Measurements from ENCODE around the gene DMRTA2.

The DMRTA2 gene

DNA sequence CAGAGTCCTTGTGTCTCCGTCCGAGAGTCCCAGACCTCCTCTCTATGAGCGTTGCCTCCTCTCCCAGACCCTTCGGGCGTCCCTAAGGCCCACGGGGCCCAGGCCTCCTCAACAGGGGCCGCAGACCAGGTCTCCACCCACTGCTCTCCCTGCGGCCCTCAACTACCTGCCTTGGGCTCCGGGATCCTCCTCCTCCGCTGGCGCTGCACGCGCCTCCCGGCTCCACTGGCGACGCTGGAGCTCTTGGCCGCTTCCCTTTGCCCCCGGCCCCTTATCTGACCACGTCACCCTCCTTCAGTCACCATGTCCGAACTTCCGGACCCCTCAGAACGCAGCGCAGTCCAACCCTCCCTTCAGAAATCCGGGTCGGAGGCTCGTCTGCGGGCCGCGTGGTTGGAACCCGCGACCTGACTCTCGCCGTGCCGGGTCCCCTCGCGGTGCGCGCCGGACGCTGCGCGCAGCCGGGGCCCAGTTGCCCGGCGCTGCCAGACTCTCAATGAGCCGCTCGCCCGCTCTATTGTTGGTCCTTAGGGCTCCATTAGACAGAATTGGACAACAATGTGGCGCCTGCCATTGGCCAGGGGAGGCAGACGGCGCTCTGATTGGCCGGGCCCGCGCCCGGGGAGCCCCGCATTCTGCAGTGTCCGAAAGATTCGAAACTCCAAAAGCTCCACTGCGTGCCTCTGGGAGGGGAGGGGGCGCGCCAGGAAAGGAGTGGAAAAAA is at the start of gene DMRTA2:
Gene DMRTA2 (minus strand): TSS at position 498 of the 724 bp plus-strand sequence. CDS start 1,907 bp downstream, outside the sequence.
- DNase-seq (ENCODE audit: low spot score) = no peak

DNA sequence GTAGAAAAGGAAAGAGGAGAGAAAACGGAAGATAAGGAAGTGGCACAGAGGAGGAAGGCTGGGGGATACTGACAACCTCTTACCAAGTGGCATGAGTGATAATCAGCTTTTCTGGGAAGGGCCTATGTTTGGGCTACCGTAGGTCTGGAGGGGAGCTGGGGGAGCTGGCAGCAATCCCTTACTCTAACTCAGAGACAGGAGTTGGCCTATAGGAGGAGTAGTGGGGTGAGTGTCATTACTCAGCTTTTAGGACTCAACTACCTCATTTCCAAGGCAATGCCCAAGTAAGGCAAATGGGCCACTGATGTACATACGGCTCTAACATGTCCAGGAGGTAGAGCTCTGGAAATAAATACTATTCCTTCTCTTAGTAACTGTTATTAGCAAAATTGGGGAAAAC is 48.7 kb upstream of the DMRTA2 start:
- no peak for DNase-seq (ENCODE audit: low spot score)

DNA sequence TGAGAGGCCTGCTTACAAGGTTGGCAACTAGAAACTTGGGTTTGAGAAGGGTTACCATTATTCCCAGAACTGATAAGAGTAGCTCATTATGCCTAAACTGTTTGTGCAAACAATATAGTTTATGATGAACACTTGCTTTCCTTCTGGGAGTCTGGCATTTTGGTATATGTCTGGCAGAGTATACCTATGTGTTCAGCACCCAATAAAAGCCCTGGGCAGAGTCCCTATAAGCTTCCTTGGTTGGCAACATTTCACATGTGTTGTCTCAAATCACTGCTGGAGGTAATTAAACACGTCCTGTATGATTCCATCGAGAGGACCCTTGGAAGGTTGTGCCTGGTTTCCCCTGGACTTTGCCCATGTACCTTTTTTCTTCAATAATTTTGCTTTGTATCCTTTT is 39.7 kb upstream of the DMRTA2 start:
- no peak for DNase-seq (ENCODE audit: low spot score)

DNA sequence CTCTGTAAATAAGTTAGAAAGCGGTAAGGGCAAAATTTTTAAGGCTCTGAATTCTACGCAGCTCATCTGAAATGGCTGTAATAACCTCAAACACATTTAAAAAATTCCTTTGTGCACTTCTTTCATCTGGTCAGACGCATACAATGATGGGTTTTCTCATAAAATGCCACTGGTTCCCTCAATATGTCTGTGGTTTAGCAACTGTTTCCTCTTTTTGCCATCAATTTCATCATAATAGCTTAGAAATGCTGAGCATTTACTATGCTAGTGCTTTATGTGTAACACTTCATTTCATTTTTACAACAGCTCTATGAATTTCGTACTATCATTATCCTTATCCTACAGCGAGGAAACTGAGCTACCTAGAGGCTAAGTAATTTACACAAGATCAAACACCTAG is 35.3 kb upstream of the DMRTA2 start:
- no peak for DNase-seq (ENCODE audit: low spot score)

DNA sequence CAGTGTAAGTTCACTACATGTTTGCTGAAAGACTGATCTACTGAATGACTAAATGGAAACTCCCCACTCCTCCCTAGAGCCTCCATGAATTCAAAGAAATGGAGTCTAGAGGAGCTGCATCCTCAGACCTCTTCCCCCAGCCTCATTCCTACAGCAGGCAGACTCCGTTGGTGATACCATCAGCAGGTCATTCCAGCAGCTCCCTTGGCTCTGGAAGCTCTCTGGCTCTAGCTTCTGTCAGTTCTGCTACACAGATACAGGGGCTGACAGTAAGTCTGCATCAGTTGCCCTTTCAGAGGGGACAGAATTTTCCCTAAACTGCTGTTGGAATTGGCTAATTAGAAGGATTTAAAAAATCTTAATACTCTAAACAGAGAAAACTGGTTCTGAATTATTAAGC is 31.7 kb upstream of the DMRTA2 start:
- no peak for DNase-seq (ENCODE audit: low spot score)

DNA sequence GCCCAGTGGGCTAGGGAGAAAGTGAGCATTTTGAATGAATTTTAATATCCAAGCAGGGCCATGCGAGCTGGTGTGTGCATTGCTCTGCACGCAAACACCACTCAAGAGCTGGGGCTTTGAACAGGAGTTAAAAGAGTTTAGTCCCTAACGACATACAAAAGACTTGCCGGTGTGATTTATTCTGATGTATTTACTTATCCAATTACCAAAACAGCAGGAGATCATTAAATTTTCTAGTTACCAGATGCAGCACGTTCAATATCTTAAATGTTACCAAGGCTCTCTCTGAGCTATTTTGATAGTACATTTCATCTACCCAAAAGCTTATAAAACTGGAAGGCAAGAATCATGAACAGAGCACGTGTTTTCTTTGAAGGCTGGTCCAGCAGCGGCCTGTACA is 30.0 kb upstream of the DMRTA2 start:
- DNase-seq (ENCODE audit: low spot score) = no peak

DNA sequence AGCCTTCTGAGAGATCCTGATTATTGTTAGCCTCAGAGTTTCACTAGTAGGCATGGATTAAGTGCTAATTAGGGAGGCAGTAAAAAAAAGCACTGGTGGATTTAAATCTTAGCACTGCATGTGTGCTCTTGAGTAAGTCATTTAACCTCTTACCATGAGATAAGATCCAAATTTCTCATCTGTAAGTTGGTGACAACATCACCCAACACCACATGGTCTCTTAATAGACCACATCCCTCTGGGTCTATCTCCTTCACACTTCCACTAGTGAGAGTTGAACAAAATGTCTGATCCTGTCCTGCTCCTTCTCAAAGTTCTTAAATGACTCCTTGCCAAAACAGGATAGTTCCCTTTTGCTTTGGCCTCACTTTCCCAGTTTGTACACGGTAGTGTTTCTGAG is 29.5 kb upstream of the DMRTA2 start:
- DNase-seq (ENCODE audit: low spot score) = no peak

DNA sequence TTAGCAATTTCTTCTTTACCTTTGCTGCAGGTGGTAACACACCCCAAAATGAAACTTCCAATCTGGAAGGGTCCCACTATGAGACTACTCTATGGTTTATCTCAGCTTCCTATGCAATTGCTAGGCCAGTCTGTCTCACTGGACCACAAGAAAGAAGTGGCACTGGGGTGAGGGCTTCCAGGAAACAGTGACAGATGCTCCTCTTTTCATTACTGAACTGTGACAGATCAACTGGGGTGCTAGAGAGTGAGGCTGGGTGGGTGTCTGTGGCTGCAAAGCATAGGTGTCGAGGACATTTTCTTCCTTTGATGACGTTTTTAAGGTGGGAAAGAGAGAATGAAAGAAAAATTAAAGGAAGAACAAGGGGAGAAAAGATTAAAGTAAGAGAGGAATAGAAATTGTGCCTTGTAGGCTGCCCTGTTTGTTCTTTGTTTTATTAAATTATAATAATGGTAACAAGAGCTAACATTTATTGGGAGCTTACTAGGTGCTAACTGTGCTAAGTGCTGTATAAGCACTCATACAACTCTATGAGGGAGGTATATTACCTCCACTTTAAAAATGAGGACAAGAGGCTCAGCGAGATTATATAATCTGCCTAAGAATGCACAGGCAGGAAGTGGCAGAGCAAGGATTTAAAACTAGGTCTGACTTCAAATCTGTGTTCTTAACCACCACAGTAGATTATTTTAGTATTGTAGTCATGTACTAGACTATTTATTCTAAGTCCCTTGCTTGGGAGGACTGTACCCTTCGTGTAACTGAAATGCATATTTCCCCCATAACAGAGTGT is 27.8 kb upstream of the DMRTA2 start:
- no peak for DNase-seq (ENCODE audit: low spot score)

DNA sequence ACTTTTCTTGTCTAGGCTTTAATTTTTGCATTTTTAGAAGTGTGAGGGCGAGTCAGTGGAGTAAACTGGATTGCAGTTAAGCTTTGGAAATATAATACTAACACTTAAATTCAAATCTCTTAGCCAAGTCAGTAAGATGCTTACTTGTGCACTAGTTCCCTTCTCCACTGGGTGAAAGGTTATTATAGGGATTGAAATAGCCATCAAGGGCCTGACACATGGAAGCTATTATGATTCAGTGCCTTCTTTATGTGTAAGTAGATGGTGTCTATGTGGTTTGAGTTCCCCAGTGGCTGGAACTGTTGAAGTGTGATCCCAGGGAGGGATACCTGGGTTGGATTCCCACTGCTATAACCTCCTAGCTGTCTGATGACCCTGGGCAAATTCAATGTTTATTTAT is 24.7 kb upstream of the DMRTA2 start:
- no peak for DNase-seq (ENCODE audit: low spot score)

DNA sequence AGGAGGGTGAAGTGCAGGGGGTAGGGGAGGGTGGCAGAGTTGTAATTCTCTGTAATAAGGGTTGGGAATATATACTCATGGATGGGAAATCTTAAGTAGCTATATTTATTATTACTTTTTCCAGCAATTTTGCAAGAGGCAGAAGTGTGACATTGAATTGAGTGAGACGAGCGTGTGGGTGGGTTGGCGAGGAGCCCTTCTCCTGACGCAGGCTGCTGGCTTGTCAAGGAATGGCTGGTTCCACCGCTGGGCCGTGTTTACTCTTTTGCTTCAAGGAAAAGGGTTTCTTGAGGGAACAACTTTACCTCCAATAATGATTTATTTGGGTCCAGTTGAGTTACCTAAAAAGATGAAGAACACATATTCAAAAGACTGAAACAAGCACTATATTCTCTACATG is 17.9 kb upstream of the DMRTA2 start:
- DNase-seq (ENCODE audit: low spot score) = no peak

DNA sequence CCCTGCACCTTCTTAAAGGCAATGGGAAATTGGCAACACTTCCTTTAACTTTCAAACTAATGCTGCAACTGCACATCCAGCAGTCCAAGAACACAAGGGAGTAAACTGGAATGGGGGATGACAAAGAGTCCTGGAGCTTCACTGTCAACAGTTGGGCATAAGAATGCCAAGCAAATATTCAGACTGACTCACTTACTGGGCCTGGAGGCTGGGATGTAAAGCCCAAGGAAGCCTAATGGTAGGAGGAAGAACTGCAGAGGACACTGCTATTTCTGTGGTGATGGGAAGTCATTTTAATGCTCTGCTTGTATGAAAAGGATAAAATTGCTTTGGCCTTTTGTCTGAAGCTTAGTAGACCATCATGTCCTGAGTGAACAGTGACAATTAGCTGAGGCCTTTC is 15.7 kb upstream of the DMRTA2 start:
- DNase-seq (ENCODE audit: low spot score) = no peak

DNA sequence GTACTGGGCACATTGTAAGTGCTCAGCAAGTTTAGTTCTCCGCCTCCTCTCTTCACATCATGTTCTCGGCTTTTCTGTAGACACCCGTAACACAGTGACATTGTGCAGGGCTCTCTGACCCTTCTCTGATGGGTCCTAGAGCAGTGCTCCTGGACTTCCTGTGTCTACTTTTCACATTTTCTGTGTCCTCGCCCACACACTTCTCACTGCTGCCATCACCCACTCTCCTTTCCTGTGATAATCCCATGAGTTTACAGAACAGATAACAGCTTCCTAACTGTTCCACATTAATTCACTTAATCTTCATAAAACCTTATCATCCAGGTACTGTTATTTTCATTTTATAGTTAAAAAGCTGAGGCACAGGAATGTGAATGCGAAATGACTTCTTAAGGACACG is 13.2 kb upstream of the DMRTA2 start:
- no peak for DNase-seq (ENCODE audit: low spot score)

DNA sequence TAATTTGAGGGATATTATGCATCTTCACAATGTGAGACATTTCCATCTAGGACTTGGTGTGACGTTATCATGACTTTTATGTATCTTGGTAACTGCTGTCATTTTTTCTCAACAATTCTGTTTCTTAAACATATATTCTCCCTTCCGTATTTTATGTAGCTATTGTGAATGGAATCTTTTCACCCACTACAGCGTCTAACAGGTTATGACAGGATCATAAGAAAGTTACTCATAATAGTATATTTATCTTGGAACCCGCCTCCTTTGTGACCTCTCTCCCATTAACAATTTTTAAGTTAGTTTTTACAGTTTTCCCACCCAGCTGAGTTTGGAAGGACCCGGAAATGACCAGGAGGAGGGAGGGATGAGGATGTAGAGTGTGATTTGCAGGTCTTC is 6.8 kb upstream of the DMRTA2 start:
- DNase-seq (ENCODE audit: low spot score) = no peak

DNA sequence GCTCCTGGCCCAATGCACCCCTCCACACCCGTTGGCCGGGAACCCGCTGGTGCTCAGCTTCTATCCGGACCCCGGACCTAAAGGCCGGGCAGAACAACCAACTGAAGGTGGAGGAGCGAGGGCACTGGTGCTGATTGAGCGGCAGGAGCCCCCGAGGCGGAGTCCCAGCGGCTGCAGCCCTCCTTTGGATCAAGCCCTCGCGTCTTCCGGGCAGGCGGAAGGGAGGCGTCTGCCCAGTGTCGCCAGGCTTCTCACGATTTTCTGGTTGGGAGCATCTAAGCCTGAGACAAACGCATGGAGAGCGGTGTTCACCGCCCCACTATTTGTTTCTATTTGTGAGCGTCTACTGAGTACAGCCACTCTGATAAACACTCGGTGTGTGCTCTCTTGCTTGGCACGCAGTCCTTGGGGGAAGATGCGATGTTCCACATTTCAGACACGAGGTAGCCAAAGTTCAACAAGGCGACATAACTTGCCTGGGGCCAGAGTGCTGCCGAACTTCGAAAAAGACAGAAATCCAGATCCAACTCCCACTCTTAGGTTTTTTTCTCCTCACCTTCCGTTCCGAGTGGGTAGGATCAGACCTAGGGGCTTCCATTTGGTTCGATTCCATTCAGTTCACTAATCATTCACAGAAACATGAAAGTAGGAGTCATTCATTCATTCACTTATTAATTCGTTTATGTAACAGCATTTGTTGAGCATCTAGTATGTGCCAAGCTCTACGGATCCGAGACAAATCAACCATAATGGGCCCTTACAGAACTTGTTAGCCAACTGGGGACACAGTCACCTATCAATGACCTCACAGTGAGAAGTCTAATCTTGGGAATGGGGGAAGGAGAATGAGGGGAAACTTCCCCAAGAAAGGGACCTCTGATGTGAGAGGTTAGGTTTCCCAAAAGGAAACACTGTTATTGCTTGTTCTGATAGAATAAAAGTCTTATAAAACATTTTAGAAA is 4.9 kb upstream of the DMRTA2 start:
- DNase-seq (ENCODE audit: low spot score) = no peak

DNA sequence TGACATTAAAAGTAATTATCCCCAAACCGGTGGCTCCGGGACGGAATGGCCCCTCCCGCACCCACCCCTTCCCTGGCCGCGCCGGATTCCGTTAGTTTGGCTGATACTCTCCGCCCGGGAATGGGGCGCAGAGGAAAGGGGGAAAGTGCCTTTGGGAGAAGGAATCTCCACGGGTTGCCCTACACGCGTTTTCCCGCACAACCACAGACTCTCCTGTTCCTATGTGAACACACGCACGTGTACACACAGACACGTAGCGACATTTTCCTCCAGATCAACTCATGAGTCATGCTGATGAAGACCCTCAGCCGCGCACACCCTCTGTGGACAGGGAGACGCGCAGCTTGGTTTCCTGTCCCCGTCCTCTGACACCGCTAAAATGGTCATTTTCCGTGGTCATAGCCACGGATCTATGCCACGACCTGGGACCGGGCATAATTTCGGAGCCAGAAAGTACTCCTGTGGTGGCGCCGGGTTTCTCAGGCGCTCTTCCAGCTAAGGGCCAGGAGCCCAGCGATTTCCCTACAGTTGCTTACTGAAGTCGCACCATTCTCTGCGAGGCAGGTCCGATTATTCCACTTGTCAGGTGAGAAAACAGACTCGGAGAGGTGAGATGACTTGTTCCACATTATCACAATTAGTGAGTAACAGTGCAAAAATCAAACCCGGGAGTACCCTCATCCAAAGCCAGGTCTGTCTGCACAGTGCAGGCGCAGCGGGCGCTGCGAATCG is 4.0 kb upstream of the DMRTA2 start:
- DNase-seq (ENCODE audit: low spot score) = no peak

DNA sequence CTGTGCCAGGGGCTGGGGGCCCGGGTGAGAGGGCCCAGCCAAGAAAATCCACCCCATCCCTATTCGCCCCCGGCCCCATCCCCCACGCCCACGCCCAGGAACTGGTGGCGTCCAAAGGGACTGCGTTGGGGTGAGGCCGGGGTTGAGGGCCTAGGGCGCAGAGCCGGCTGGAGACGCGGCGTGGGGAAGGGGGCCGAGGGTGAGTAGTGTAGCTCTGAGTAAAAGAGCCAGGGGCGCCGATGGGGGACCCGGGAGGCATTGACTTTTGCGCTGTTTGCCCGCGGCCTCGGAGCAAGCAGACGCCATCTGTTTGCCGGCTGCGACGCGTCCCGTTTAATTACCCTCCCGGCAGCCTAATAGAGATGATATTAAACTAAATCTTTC is 3.5 kb upstream of the DMRTA2 start:
- no peak for DNase-seq (ENCODE audit: low spot score)

DNA sequence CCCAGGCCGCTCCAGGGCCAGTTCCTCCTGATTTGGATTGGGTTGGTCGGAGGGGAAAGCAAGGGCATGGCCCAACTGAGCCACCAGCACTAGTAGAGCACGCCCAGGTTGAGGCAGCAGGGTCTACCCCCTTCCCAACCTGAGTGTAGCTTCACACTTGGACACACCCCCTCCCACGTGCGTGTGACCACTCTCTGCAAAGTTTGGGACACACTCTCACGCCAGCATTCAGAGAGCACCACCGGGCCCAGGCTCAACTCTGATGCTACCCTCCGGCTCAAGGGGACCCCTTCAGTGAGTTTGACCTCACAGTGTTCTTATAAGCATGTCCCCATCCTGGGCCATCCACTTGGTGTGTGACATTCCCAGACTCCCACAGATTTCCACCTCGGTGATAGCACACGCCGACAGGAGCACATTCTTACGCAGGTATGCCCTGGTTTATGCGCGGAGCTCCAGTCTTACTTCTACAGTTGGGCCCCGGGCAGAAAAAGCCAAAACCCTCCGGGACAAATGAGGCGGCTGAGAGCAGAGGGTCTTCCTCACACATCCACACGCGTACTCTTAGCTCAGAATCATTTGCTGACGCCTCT is 3.0 kb upstream of the DMRTA2 start:
- DNase-seq (ENCODE audit: low spot score) = no peak

DNA sequence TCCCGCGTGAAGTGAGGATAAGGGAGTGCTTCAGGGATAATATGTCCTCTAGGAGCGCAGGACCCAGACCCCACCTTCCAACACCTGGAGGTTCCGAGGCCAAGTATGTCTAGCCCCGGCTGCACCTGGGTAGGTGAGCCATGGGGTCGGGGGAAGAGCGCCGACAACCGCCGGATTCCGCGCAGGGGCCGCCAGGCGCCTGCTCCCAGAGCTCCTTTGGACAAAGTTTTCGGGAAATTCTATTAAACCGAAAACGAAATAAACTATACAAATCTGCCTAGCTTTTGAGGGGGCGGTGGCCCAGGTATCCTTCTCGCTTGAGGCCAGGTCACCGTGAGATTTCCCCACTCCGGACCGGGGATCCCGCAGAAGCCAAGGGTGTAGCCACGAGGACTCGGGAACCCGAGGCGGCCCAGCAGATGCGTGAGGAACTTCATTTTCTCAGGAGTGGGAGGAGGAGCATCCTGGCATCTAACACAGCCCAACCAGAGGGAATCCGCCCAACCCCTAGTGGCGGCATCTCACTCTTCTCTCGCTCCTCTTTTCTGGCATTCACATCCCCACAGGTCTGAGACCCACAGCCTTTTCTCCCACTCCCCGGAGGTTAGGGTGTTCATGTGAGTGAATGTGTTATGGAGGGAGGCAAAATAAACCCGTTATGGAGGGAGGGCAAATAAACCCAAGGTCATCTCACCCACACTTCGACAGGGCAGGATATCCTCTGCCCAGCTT is 2.3 kb upstream of the DMRTA2 start:
- DNase-seq (ENCODE audit: low spot score) = no peak

DNA sequence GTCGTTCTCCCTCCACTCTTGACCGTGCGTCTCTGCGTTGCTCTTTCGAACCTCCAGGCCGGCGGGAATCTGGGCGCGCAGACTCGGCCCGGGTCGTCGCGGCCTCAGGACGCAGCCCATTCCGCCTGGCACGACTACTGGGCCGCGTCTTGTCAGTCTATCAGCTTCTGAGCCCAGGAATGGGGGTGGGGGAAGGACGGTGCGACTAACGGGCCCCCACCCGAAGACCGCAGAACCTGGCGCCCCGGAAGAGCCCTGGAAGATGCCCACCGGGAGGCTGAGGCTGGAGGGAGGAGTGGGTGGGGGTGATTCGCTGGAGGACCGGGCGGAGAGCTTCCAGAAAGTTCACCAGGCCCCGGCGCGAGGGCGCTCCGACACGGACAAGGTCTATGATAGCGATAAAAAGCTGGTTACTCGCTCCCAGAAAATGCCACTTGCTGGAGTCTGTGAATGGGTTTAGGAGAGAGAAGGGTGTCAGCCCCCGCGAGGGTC is 1.7 kb upstream of the DMRTA2 start:
- no peak for DNase-seq (ENCODE audit: low spot score)

DNA sequence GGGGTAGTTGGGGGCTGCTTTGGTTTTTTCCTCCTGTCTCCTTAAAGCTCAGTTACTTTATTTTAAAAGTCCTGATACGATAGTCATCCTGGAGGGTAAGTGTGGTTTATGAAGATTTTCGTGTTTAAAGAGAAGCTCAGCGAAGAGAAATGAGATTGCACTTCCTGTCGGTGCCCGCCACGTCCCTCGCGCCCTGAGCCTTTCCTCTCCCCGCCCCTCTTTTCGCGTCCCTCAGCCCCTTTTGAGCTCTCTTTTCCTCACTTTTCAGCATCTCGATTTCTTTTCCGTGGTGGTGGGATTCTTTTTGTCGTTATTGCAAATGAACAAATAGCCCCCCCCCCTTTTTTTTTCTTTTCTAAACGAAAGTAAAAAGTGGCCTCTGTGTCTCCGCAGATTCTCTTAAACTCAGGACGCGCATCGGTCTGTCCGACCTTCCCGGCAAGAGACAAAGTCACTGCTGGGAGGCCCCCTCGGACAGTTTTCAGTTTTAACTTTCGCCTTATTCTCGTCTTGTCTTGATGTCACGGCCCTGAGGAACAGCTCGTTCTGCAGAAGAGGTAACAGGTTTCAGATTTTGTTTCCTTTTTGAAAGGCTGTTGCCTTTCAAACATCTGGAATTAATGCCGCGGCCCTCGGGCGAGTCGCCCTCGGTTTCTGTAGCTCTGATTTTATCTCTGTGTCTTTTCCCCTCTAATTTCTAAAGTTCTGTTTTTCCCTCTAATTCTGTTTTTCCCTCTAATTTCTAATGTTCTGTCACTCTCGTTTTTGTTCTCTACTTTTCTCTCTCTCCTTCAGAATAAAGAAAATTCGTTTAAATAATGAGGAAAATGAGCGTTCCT is 1.0 kb upstream of the DMRTA2 start:
- DNase-seq (ENCODE audit: low spot score) = no peak

Data from CD4-positive, alpha-beta T cell treated with Interleukin-2 at 100 ng/mL for 4 hours (primary cell).